Germinal center (tissue), 1 donor: ENCODE measurements around the gene BCAS3.

Experiments used
- DNase-seq: peaks from one replicate; pipeline ENCODE4 v3.0.0; 2012; ENCODE audit warnings: mixed read lengths, low spot score

The BCAS3 gene

DNA sequence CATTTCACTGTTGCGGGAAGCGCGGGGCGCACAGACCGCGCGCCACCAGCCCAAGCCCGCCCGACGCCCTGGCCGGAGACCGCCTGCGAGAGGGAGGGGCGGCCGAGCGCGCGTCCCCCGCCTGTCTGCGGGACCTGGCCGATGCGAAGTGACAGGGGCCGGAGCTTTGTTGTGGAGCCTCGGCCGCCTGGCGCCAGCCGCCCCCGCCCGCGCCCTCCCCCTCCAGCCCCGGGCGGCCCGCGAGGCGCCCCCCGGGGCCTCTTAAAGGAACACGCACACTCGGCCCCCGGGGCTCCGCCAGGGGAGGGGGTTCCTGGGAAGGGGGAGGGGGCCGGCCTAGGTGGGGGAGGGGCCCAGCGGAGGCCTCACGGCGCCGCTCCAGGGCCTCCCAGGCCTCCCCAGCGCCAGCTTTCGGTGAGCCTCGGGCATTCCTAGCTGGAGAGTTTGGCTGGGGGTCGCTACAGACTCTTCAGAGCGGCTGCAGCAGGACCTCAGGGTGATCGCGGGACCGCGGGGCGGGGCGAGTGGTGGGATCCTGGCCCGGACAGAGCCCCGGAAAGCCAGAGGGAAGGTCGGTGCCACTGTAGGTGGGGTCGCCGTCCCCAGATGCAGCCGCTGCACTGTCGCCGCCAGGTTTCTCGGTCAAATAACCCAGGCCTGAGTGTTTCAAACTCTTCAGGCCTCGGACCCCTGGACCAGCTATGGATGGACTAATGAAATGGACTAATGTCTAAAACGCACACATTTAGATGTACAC is 719.6 kb downstream of the BCAS3 start:
- DNase-seq = no peak

DNA sequence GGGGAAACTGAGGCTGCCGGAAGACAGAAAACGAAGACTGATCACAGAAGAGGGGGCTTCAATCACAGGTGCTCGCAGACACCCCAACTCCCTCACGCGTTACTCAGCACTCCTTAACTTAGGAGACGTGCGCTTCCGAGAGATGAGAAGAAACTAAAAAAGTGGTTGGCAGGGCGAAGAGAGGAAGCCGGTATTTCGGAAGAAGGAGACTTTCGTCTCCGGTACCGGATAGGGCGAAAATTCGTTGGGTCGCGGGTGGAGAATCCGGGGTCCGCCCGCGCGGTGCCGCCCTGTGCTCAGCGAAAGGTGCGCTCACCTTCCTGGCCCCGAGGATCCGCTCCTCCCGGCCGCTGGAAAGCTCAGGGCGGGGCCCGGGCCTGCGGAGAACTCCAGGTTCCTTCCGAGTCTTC is 721.1 kb downstream of the BCAS3 start:
- no peak for DNase-seq

DNA sequence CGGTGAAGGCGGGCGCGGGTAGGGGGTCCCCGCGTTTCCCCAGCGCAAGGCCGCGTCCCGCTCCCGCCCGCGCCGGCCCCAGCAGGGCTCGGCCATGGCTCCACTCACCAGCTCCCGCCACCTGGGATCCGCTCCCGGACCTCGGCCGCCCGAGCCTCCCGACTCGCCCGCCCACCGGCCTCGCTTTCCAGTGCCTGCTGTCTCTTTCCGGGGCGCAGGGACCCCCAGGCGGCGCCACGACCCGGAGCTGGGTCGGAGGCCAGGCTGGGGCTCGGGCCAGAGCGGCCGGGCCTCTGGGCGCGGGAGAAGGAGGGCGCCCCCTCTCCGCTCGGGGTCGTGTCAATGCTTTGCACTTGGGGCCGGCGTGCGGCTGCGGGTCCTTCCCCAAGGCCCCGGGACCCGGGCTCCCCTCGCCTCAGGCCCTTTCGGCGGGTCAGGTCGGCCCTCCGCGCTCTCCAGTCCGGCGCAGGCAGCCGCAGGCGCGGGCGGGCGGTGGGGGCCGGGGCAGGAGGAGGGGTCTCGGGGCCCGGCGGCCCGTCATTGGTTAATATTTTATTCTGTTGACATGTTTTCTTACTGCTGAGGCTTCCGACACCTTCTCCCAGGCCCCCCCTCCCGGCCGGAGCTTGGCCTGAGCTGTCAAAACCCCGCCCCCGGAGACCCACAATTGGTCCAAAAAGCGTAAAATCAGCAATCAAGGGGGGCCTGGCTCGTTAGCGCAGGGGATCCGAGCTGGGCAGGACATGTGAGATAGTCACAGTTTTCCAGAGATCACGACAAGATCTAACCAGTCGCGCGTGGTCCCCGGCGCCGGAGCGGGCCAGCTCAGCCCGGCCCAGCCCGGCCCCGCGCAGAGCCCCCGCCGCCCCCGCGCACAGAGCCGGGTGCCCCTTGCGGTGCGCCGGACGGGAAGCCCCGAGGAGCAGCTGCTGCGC is 721.7 kb downstream of the BCAS3 start, which contains the start of gene TBX2:
Gene TBX2 (plus strand): TSS at position 713 of the 935 bp plus-strand sequence. CDS start 334 bp downstream, outside the sequence.
- no peak for DNase-seq

DNA sequence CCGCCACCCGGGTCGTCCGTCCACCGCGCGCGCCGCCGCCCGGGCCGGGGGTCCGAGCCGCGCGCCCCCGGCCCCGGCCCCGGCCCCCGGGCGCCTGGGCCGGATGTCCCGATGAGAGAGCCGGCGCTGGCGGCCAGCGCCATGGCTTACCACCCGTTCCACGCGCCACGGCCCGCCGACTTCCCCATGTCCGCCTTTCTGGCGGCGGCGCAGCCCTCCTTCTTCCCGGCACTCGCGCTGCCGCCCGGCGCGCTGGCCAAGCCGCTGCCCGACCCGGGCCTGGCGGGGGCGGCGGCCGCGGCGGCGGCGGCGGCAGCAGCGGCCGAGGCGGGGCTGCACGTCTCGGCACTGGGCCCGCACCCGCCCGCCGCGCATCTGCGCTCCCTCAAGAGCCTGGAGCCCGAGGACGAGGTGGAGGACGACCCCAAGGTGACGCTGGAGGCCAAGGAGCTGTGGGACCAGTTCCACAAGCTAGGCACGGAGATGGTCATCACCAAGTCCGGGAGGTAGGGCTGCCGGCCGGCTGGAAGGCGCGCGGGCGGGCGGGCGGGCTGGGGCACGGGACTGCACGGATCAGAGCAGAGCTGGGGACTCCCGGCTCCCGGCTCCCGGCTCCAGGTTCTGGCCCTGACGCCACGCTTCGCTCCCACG is 722.5 kb downstream of the BCAS3 start:
- no peak for DNase-seq

DNA sequence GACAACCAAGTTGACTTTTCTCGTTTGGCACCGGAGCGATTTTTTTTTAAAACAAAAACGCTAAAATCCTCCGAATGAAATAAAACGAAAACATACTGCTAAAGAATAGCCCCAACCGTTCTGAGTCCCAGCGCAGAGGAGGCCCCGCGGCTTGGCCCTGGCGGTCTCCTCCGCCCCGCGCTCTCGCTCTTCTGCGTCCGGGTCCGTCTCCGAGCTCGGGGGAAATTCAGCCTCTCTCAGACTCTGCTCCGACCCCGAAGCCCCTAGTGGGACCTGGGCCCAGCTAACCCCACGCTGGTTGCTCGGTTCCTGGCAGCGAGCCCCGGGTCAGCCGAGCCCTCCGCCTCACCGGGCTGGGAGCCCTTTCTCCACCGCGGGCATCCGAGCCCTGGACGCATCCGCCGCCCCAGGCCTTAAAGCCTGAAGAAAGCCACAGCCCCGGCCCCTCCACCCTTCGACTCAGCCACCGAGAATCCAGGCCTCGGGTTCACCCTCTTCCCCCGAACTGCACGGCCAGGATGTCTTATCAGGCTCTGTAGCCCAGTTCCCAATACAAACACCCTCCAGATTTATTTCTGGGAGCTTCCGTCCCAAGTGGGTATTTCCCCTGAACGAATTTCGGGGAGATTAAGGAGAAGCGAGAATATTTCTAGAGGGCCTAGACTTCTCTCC is 723.2 kb downstream of the BCAS3 start:
- DNase-seq = no peak

DNA sequence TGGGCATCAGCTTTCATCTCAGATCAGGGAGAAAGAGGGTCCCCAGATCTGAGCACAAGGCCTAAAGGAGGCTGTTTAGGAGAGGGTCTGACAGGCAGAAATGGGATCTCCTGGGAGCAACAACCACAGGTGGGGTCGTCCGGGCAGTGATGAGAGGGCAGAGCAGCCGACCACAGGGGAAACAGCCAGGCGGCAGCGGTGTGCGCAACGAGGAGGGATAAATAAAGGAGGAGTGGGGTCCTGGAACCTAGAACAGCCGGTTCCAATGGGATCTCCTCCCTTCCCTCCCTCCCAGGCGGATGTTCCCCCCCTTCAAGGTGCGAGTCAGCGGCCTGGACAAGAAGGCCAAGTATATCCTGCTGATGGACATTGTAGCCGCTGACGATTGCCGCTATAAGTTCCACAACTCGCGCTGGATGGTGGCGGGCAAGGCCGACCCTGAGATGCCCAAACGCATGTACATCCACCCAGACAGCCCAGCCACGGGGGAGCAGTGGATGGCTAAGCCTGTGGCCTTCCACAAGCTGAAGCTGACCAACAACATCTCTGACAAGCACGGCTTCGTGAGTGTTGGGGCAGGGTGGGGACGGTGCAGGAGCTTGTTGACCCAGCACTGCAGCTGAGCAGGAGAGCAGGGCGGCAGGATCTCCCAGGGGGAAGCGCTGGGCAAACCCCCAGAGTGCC is 723.9 kb downstream of the BCAS3 start:
- no peak for DNase-seq

DNA sequence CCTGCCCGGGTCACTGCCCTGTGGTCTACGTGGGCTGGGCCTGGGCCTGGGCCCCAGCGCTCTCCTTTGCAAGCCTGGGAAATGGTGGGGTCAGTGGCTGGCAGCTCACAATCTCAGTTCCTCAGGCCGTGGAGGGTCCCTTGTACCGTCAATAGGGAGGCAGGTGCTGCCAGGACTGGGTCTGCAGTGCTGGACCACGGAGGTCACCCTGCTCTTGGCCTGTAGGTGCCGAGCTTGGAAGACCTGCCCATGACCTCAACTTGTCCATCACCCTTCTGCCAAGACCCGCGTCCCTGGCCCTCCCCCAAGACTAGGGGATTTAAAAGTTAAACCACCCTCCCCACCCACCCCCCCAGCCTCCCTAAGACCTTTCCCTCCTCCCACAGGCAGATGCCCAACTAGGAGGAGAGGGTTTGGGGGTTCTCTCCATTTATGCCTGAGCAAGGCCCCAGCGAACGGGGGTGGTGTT is 724.5 kb downstream of the BCAS3 start:
- no peak for DNase-seq

DNA sequence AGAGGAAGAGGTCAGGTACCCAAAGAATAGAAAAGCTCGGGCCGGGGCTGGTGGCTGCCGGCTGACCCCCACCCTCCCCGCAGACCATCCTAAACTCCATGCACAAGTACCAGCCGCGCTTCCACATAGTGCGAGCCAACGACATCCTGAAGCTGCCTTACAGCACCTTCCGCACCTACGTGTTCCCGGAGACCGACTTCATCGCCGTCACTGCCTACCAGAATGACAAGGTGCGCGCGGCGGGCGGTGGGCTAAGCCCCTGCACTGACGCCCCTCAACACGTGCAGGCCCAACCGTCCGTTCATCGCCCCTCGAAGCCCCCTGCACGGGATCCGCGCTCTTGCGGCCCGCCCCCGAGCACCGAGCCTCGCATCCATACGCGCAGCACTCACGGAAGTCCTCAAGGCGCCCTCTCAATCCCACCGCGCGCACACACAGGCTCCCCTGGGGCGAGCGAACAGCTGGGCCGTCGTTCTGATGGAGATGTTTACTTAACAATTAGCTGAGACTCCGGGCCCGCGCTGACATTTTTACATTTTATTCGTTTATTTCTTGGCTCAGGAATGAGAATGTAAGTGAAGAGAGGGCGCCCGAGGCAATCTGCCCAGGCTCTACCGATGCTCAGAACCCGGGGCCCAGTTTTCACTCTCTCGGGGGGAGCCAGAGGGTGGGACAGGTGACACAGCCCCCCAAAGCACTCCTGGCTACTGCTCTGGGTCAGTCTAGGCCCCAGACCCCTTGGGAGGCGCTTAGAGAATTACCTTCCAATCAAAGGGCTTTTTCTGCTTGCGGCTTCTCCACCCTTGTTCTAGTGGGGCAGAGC is 725.5 kb downstream of the BCAS3 start:
- no peak for DNase-seq

DNA sequence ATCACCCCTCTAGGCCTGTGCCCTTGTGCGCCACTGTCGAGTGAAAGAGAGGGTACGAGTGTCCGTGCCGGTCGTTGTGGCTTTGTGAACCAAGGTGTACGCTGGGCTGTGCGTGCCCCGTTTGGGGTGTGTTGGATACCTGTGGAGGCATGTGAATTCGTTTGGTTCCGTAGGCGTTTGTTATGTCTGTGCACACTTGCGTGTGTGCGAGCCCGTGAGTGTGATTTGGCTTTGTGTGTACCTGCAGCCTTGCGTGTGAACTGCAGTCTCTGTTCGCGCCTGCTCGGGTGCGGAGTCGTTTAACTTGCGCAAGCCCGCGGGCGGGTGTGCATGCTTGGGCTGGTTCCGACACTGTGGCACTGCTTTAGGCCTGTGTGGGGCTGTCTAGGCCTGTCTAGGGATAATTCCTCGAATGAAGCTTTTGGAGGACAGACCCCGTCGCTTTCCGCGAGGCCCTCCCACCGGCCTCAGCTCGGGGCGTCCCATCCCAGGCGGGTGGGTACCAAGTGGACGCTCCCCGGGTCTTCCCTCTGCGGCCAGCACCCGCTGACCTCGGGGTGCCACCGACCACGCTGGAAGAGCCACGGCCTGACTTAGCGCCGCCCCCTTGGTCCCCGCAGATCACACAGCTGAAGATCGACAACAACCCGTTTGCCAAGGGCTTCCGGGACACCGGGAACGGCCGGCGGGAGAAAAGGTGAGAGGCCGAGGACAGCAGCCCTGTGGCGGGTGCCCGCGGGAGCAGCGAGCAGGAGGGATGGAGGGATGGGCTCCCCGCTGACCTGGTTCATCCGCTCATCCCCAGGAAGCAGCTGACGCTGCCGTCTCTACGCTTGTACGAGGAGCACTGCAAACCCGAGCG is 726.4 kb downstream of the BCAS3 start:
- DNase-seq = no peak

DNA sequence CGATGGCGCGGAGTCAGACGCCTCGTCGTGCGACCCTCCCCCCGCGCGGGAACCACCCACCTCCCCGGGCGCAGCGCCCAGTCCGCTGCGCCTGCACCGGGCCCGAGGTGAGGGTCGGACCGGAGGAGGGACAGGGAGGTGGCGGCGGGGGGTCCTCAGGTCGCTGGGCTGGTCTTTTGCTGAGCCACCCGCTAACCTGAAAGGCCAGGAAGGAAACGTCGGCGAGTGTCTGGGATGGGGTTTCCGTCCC is 726.9 kb downstream of the BCAS3 start:
- no peak for DNase-seq

DNA sequence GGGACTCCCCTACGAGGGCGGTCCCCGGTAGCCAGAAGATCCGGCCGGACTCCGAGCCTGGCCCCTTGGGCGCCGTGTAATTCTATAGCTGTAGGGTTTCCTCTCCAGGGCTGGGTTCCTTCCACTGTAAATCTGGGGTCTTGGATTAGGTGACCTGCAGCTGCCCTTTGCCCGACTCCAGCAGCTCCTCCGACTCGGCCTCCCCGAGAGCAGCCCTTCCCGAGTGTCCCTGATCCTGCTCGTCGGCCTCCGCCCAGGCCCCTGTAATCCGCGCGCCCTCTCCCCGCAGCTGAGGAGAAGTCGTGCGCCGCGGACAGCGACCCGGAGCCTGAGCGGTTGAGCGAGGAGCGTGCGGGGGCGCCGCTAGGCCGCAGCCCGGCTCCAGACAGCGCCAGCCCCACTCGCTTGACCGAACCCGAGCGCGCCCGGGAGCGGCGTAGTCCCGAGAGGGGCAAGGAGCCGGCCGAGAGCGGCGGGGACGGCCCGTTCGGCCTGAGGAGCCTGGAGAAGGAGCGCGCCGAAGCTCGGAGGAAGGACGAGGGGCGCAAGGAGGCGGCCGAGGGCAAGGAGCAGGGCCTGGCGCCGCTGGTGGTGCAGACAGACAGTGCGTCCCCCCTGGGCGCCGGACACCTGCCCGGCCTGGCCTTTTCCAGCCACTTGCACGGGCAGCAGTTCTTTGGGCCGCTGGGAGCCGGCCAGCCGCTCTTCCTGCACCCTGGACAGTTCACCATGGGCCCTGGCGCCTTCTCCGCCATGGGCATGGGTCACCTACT is 727.4 kb downstream of the BCAS3 start:
- no peak for DNase-seq

DNA sequence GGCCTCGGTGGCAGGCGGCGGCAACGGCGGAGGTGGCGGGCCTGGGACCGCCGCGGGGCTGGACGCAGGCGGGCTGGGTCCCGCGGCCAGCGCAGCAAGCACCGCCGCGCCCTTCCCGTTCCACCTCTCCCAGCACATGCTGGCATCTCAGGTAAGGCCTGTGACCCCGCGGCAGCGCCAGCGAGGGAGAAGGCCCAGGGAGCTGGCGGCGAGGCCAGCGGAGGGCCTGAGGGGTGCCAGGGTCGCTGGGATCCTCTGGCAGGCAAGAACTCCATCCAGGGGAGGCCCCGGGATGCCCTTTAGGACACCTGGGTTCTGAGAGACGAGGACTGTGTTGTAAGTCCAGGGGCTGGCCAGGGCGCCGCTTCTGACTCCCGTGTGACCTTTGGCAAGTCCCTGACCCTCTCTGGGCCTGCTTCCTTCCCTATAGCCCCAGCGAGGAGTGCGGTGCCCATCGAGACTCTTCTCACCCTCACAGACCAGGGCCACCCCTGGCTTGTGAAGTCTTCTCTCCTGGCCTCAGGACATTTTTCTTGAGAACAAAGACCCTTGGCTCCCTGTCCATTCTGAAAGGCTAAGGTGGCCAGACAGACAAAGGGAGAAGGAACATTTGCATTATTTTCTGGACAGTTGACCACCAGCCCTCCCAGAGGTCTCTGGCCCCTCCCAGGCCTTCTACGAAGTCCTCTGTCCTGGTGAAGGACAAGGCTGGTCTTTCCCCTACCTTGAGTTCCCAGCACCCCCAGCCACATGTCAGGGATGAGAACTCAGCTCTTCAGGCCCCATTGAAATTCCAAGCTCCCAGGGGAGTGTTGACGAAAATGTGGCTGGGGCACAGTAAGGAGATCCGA is 728.3 kb downstream of the BCAS3 start:
- DNase-seq = no peak

DNA sequence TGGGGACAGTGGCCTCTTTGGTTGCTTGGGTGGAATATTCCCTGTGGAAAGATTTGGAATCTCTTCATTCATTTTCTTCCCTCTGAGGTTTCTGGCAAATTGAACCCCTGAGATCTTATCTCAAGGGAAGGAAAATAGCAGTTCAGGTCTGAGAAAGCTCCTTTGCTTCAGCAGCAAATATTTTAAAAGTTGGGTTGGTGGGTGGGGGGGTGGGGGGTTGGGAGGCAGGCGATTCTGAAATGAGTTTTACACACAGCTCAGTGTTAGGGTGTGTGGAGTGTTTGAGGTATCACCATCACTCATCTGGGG is 728.8 kb downstream of the BCAS3 start:
- no peak for DNase-seq

DNA sequence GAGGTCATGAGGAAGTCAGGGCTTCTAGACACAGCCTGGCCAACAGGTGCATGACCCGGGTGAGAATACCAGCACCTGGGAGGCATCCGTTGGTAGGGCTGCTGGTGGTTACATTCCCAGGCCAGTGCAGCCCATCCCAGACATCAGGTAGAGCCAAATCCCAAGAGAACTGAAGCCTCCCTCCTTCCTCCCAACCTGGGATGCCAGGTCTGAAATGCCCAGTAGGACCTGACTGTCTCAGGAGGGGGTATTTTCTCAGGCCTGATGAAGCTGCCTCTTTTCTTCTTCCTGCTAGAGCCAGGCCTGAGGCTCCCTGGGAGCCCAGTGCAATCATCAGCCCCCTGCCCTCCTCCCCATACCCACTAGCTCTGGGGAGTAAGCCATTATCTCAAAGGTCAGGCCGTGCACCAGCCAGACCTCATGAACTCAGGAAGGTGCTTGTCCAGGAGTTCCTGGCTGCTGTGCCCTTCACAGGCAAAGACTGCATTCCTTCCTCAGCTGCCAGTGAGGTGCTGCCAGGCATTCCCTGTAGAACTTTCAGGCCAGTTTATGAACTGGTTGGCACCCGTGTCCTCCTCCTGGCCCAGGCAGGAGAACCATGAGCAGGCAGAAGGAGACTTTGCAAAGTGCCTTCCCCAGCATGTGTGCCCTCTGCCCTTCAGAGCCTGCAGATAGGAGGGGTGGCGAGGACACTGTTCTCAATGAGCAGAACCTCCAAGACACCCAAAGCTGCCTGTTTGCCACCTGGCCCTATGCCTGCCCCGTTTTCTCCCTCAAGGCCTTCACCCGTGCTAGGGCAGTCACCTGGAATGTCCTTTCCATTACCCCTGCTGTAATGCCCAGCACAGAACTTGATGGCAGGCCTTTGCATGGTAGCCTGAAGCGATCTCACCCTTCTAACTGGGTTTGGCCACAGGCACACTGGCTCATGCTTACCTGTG is 729.6 kb downstream of the BCAS3 start:
- DNase-seq = no peak

DNA sequence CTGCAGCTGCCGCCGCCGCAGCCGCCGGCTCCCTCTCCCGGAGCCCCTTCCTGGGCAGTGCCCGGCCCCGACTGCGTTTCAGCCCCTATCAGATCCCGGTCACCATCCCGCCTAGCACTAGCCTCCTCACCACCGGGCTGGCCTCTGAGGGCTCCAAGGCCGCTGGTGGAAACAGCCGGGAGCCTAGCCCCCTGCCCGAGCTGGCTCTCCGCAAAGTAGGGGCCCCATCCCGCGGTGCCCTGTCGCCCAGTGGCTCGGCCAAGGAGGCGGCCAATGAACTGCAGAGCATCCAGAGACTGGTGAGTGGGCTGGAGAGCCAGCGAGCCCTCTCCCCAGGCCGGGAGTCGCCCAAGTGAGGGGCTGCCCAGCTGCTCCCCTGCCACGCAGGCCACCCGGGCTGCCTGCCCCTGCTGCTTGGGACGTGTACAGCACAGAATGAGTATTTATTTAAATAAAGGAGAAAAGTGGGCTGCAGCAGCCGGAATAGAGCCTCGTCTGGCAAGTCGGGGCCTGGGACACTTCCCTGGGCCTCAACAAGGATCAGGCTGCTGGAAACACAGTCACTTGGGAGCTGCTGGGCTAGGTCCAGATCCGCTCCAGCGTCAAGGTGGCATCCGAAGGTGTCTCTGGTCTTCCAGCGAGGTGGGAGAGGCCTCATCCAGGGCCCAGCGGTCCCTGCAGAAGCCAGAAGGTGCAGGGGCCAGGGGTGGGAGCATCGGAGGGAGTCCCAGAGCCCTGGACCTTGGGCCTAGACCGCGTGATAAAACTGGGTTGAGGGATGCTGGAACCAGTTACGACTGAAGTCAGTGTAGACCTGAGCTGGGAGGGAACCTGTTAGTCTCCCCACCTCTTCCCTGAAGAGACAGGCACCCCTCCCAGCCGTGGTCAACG is 730.7 kb downstream of the BCAS3 start:
- DNase-seq = no peak
